ENCODE results near the gene HSP90AA1. TPM values are rescaled to one million over a fixed set of nuclear protein-coding genes. Genes with fewer than 3 reads are reported as not detected.

HSP90AA1 gene
- total RNA-seq, 2 experiments from 2014 or later: 294 to 704 TPM

GRCh38 chr14:102105369-102105768 lies 18.5 kb upstream of the HSP90AA1 start:
- H3K27ac ChIP-seq (ENCODE audit: low read depth, low read length, poor library complexity, severe bottlenecking): no peak overlapping the region
- H3K4me3 ChIP-seq (ENCODE audit: low read depth, low read length, poor library complexity, severe bottlenecking): no peak overlapping the region
- intact Hi-C loops (cut with micrococcal nuclease; ENCODE audit: unreplicated experiment): no loop called here
- H3K9me2 ChIP-seq (ENCODE audit: insufficient read depth, low read length): no peaks in the 10 kb centered on the region
- POLR2A ChIA-PET: interaction anchor here (1.7 kb wide), 1 partner anchor 9 kb away, joined by 6 read pairs; no protein-coding TSS in a partner anchor
- no peaks in the 10 kb centered on the region for H3K36me3 ChIP-seq (ENCODE audit: insufficient read depth, low read length)
- no peaks in the 10 kb centered on the region for H4K20me1 ChIP-seq (ENCODE audit: insufficient read depth, low read length)
- H3K4me2 ChIP-seq (ENCODE audit: low read length): no peak overlapping the region
- H3K9me3 ChIP-seq (ENCODE audit: low read length): peaks cover 4% of the 10 kb centered on the region; the same call in 1 of the 2 replicates
- peaks cover 31% of the 10 kb centered on the region for H3K4me1 ChIP-seq (ENCODE audit: insufficient read depth, low read length, poor library complexity, severe bottlenecking)
- BruUV-seq (replicated peaks): no TSS peak
- H2AFZ ChIP-seq (ENCODE audit: low read length): no peak overlapping the region
- TF ChIP-seq CTCF (conservative IDR thresholded peaks at IDR 0.05; ENCODE audit: low read length): no peak
- TF ChIP-seq EZH2phosphoT487 (IDR thresholded peaks at IDR 0.05; ENCODE audit: borderline replicate concordance, low read depth, low read length): no peak
- DNase-seq (ENCODE audit: low spot score): no peak
- H3K79me2 ChIP-seq (ENCODE audit: insufficient read depth, low read depth, low read length): no peaks in the 10 kb centered on the region
- CTCF ChIA-PET (ENCODE audit: unreplicated experiment): no interaction called here

- CTCF ChIA-PET (ENCODE audit: unreplicated experiment): no interaction called here
- Histone ChIP-seq H3K27ac (ENCODE audit: low read depth, low read length, poor library complexity, severe bottlenecking) (peak overlapping the region; percentile 25), H3K4me1 (ENCODE audit: insufficient read depth, low read length, poor library complexity, severe bottlenecking) (peaks cover 31% of the 10 kb centered on the region), H3K9me2 (ENCODE audit: insufficient read depth, low read length) (no peaks in the 10 kb centered on the region), H3K9me3 (ENCODE audit: low read length) (no peaks in the 10 kb centered on the region), H3K36me3 (ENCODE audit: insufficient read depth, low read length) (no peaks in the 10 kb centered on the region), H3K4me2 (ENCODE audit: low read length) (peak overlapping the region; percentile 36), H4K20me1 (ENCODE audit: insufficient read depth, low read length) (no peaks in the 10 kb centered on the region), H2AFZ (ENCODE audit: low read length) (no peak overlapping the region; the same call in 1 of the 2 replicates), H3K4me3 (ENCODE audit: low read depth, low read length, poor library complexity, severe bottlenecking) (no peak overlapping the region), H3K79me2 (ENCODE audit: insufficient read depth, low read depth, low read length) (no peaks in the 10 kb centered on the region)
- BruUV-seq (replicated peaks): no TSS peak
- POLR2A ChIA-PET: interaction anchor here (0.6 to 0.8 kb wide), 3 partner anchors 24 to 212 kb away, joined by 3 to 5 read pairs (median 4); no protein-coding TSS in a partner anchor
- DNase-seq (ENCODE audit: low spot score): peak; percentile 76
- no peak for TF ChIP-seq CTCF (conservative IDR thresholded peaks at IDR 0.05; ENCODE audit: low read length)
- intact Hi-C loops (cut with micrococcal nuclease; ENCODE audit: unreplicated experiment): no loop called here
Measured at GRCh38 chr14:102103062-102103695, 16.3 kb upstream of the HSP90AA1 start.

- H3K9me2 ChIP-seq (ENCODE audit: insufficient read depth, low read length): no peaks in the 10 kb centered on the region
- intact Hi-C loops (cut with micrococcal nuclease; ENCODE audit: unreplicated experiment): no loop called here
- H3K36me3 ChIP-seq (ENCODE audit: insufficient read depth, low read length): no peaks in the 10 kb centered on the region
- BruUV-seq (replicated peaks): no TSS peak
- DNase-seq (ENCODE audit: low spot score): no peak
- H4K20me1 ChIP-seq (ENCODE audit: insufficient read depth, low read length): no peaks in the 10 kb centered on the region
- H3K79me2 ChIP-seq (ENCODE audit: insufficient read depth, low read depth, low read length): no peaks in the 10 kb centered on the region
- no peaks in the 10 kb centered on the region for H3K9me3 ChIP-seq (ENCODE audit: low read length)
- TF ChIP-seq EZH2phosphoT487 (IDR thresholded peaks at IDR 0.05; ENCODE audit: borderline replicate concordance, low read depth, low read length): no peak
- TF ChIP-seq CTCF (conservative IDR thresholded peaks at IDR 0.05; ENCODE audit: low read length): no peak
- peaks cover 8% of the 10 kb centered on the region for H3K4me1 ChIP-seq (ENCODE audit: insufficient read depth, low read length, poor library complexity, severe bottlenecking)
- no peak overlapping the region for H3K4me3 ChIP-seq (ENCODE audit: low read depth, low read length, poor library complexity, severe bottlenecking)
- no peak overlapping the region for H2AFZ ChIP-seq (ENCODE audit: low read length)
- CTCF ChIA-PET (ENCODE audit: unreplicated experiment): no interaction called here
- H3K27ac ChIP-seq (ENCODE audit: low read depth, low read length, poor library complexity, severe bottlenecking): no peak overlapping the region
- POLR2A ChIA-PET: interaction anchor here (0.6 kb wide), 1 partner anchor 85 kb away, joined by 3 read pairs; no protein-coding TSS in a partner anchor
- H3K4me2 ChIP-seq (ENCODE audit: low read length): no peak overlapping the region
Measured at GRCh38 chr14:102097441-102098135, 10.7 kb upstream of the HSP90AA1 start.
